ENCODE results near the gene PRR7. TPM values are rescaled to one million over a fixed set of nuclear protein-coding genes. Genes with fewer than 3 reads are reported as not detected.

Gene PRR7
- total RNA-seq, 4 donors from 2014 or later = 5.1 to 11.2 (median 7.5) TPM

- no peaks in the 10 kb centered on the region for H3K9me3 ChIP-seq
- DNase-seq (ENCODE audit: low spot score in 2 of 2) = no peak
- TF ChIP-seq EP300 (IDR thresholded peaks at IDR 0.05) = no peak
- no peak for TF ChIP-seq CTCF (IDR thresholded peaks at IDR 0.05)
- TF ChIP-seq POLR2A (IDR thresholded peaks at IDR 0.05) = no peak
- H3K27me3 ChIP-seq = no peaks in the 10 kb centered on the region
- peak overlapping the region; percentile 78 to 97 (median 91) for H3K27ac ChIP-seq
- 17% methylated on average over 41 to 42 of the region's 48 CpGs for WGBS, 2 donors
- peak overlapping the region; percentile 46 to 92 (median 66) for H3K4me3 ChIP-seq
- H3K4me1 ChIP-seq = peaks cover 0 to 74% (median 47%) of the 10 kb centered on the region in 4 donors
- no peaks in the 10 kb centered on the region for H3K36me3 ChIP-seq
These were observed 51.6 kb downstream of the PRR7 start for GRCh38 chr5:177498013-177498787.

DNA sequence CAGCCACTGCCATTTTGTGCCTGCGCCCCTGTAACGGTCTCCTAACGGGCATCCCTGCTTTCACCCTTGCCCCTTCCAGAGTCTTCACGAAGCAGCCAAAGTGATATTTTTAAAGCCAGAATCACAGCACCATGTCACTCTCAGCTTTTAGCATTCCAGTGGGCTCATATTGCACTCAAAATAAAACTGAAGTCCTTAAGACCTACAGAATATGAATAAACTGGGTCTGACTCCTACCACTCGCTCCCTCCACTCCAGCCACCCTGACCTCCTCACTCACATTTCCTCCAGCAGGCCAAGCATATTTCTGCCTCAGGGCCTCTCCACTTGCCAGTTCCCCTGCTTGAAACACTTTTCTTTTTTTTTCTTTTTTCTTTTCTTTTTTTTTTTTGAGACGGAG is 53.2 kb downstream of the PRR7 start:
- WGBS, 2 donors = 72 to 75% methylated on average over 6 of the region's 6 CpGs
- H3K36me3 ChIP-seq = peaks cover 0 to 12% (median 2%) of the 10 kb centered on the region in 3 donors
- no peak for DNase-seq (ENCODE audit: low spot score in 2 of 2)

DNA sequence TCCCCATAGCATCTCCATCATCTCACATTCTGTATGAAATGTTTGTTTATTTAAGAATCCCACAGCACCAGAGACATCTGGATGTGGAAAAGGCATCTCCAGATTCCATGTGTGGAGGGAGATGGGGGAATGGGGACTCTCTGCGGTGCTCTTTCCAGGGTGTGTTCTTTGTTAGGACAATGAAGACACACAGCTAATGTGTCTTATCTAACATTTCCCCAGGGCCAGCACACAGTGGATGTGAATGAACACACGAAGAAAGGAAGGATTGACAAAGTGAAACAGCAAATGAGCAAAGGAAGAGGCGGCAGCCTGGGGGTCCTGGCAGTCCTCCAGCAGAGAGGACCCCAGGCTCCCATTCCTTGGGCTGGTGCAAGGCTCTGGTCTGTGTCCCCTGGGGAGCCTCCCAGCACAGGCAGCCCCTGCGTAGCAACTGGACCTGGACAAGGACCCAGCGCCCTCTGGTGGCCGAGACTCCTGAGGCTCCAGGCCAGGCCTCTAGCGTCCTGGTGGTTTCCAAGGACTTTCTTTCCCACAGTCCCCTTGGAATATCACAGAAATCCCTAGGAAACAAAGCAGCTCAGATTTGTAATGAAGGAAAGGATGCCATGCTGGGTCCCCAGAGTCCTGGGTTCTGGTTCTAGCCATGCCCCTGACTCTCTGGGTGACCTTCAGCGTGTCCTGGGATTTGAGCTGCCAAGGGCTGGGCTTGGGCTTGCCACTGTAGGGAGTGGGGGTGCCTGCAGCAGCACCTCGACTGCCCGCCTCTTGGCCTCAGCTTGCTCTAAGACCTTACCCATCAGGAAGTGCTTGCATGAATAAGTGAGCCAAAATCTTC is 54.3 kb downstream of the PRR7 start:
- H3K27ac ChIP-seq = peak overlapping the region in 3 of 4 donors; percentile 3 to 49 (median 45)

More for the DNA sequence above, 53.2 kb downstream of the PRR7 start:
- H3K27ac ChIP-seq = peak overlapping the region in 2 of 4 donors; percentile 29 to 45
- H3K9me3 ChIP-seq = no peaks in the 10 kb centered on the region
- H3K27me3 ChIP-seq = no peaks in the 10 kb centered on the region
- no peak overlapping the region for H3K4me3 ChIP-seq
- H3K4me1 ChIP-seq = peaks cover 0 to 57% (median 30%) of the 10 kb centered on the region in 4 donors
- no peak for TF ChIP-seq POLR2A (IDR thresholded peaks at IDR 0.05)
- no peak for TF ChIP-seq CTCF (IDR thresholded peaks at IDR 0.05)
- TF ChIP-seq EP300 (IDR thresholded peaks at IDR 0.05) = no peak

GRCh38 chr5:177501874-177502678 is 55.5 kb downstream of the PRR7 start:
- Histone ChIP-seq H3K36me3 (peaks cover 0 to 18% (median 2%) of the 10 kb centered on the region in 3 donors), H3K4me1 (peaks cover 0 to 39% (median 11%) of the 10 kb centered on the region in 4 donors), H3K27ac (peak overlapping the region in 1 of 4 donors; percentile 53), H3K27me3 (no peaks in the 10 kb centered on the region), H3K4me3 (no peak overlapping the region), H3K9me3 (no peaks in the 10 kb centered on the region)
- TF ChIP-seq EP300 (IDR thresholded peaks at IDR 0.05) (no peak), POLR2A (IDR thresholded peaks at IDR 0.05) (no peak), CTCF (IDR thresholded peaks at IDR 0.05) (no peak)
- no peak for DNase-seq (ENCODE audit: low spot score in 2 of 2)
- WGBS, 2 donors = 40 to 43% methylated on average over 9 of the region's 9 CpGs

More for the DNA sequence above, 54.3 kb downstream of the PRR7 start:
- Histone ChIP-seq H3K4me3 (no peak overlapping the region), H3K9me3 (no peaks in the 10 kb centered on the region), H3K27me3 (no peaks in the 10 kb centered on the region), H3K36me3 (peaks cover 0 to 18% (median 2%) of the 10 kb centered on the region in 3 donors), H3K4me1 (peaks cover 0 to 47% (median 20%) of the 10 kb centered on the region in 4 donors)
- WGBS, 2 donors = 10 to 12% methylated on average over 8 to 9 of the region's 10 CpGs
- peak; percentile 90 to 96 for DNase-seq (ENCODE audit: low spot score in 2 of 2)
- TF ChIP-seq EP300 (IDR thresholded peaks at IDR 0.05) (peak in 1 of 2 donors; percentile 46), POLR2A (IDR thresholded peaks at IDR 0.05) (no peak), CTCF (IDR thresholded peaks at IDR 0.05) (peak; percentile 89 to 95 (median 92))
